Measurements from ENCODE around the gene MAP3K13. TPM values are rescaled to one million over a fixed set of nuclear protein-coding genes. Genes with fewer than 3 reads are reported as not detected.
"Not testable (repeated sequence)": the region's sequence is repeated elsewhere in the genome, so short reads cannot be mapped to it uniquely, and the experiment has no call there.

The MAP3K13 gene
- total and polyA plus RNA-seq, 2 donors = 11.3 to 34.5 TPM

DNA sequence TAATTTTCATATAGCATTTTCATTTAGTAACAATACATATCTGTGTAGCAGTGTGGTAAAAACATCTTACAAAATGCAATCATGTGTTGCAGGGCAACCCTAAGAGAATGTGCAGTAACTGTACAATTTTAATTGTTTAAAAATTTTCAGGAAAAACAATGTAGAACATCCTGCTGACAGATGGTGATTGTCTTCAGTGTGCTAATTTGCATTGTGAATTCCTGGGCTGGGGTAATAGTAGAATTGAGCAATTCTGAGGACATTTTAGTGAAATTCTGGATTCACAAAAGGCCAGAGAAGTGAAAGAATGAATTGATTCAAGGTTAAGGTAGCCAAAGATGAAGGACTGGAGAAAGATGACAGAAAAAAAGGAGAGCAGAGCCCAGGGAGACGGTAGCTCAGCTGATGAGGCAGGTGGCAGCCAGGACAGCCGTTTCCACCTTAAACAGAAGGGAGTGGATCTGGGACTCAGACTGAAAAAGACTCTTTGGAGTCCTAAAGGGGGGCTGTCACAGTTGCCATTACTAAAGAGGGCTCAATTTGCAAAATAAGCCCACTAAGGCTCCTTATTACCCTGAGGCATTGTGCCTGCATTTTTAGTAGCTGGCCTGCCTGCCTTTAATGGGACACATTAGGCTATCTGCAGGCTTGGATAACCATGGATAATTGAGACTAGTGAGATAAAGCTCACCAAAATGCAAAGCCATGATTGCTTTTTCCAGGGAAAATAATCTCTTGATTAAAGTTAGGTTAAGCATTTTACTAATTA is 8.6 kb downstream of the MAP3K13 start:
- WGBS = 23% methylated on average over 2 of the region's 2 CpGs
- H3K4me1 ChIP-seq (ENCODE audit: control insufficient read depth in 2 of 2, insufficient read depth in 2 of 2, low read length in 2 of 2) = no peaks in the 10 kb centered on the region
- no peak overlapping the region for H3K4me3 ChIP-seq (ENCODE audit: low read length in 2 of 2)
- no peaks in the 10 kb centered on the region for H3K9me3 ChIP-seq (ENCODE audit: control insufficient read depth in 2 of 2, insufficient read depth in 1 of 2, low read length in 1 of 2)
- DNase-seq (ENCODE audit: low read depth in 6 of 9, low spot score in 9 of 9) = no peak
- H3K27me3 ChIP-seq (ENCODE audit: control insufficient read depth in 2 of 2, insufficient read depth in 1 of 2, low read length in 1 of 2) = no peaks in the 10 kb centered on the region
- no peaks in the 10 kb centered on the region for H3K36me3 ChIP-seq (ENCODE audit: control insufficient read depth in 2 of 2, insufficient read depth in 2 of 2, low read length in 1 of 2)
- H3K27ac ChIP-seq (ENCODE audit: low read depth in 1 of 2, low read length in 1 of 2) = no peak overlapping the region

DNA sequence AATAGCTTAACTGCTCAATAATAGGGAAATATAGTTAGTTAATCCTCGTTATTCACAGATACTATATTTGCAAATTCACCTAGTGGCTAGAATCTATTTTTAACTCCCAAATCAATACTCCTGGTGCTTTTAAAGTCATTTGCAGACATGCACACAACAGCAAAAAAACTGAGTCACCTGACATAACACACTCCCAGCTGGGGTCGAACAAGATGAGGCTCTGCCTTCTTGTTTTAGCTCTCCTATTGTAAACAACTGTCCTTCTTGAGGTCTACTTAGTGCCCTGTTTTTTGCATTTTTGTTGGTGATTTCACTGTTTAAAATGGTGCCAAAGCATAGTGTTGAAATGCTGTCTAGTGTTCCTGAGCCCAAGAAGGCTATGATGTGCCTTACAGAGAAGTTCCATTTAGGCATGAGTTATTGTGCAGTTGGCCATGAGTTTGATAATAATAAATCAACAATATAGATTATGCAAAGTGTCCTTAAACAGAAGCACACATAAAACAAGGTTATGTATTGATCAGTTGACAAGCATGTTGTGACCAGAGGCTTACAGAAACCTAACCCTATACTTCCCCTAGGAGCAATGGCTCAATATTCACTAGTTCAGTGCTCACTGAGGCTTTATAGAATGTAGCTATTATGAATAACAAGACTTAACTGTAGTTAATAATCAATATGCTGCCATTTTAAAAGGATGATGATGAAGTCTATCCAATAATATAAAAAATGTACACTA is 18.6 kb downstream of the MAP3K13 start:
- Histone ChIP-seq H3K36me3 (ENCODE audit: control insufficient read depth in 2 of 2, insufficient read depth in 2 of 2, low read length in 1 of 2) (no peaks in the 10 kb centered on the region), H3K9me3 (ENCODE audit: control insufficient read depth in 2 of 2, insufficient read depth in 1 of 2, low read length in 1 of 2) (no peaks in the 10 kb centered on the region), H3K4me3 (ENCODE audit: low read length in 2 of 2) (no peak overlapping the region), H3K27me3 (ENCODE audit: control insufficient read depth in 2 of 2, insufficient read depth in 1 of 2, low read length in 1 of 2) (no peaks in the 10 kb centered on the region), H3K27ac (ENCODE audit: low read depth in 1 of 2, low read length in 1 of 2) (no peak overlapping the region), H3K4me1 (ENCODE audit: control insufficient read depth in 2 of 2, insufficient read depth in 2 of 2, low read length in 2 of 2) (no peaks in the 10 kb centered on the region)
- no peak for DNase-seq (ENCODE audit: low read depth in 6 of 9, low spot score in 9 of 9)
- 90% methylated on average over 2 of the region's 2 CpGs for WGBS

DNA sequence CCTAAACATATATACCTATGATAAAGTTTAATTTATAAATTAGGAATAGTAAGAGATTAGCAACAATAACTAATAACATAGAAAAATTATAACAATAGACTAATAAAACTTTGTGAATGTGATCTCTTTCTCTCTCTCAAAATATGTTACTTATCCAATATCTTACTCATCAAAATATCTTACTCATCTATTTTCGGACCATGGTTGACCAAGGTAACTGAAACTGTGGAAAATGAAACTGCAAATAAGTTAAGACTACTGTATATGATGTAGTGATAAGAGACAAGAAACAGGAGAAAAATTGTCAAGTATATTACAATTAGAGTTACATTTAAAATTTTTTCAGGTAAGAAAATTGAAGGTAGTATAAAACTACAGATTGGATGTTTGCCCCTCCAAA is 19.2 kb downstream of the MAP3K13 start:
- no peaks in the 10 kb centered on the region for H3K9me3 ChIP-seq (ENCODE audit: control insufficient read depth in 2 of 2, insufficient read depth in 1 of 2, low read length in 1 of 2)
- H3K4me1 ChIP-seq (ENCODE audit: control insufficient read depth in 2 of 2, insufficient read depth in 2 of 2, low read length in 2 of 2) = no peaks in the 10 kb centered on the region
- H3K4me3 ChIP-seq (ENCODE audit: low read length in 2 of 2) = no peak overlapping the region
- no peak overlapping the region for H3K27ac ChIP-seq (ENCODE audit: low read depth in 1 of 2, low read length in 1 of 2)
- no peaks in the 10 kb centered on the region for H3K27me3 ChIP-seq (ENCODE audit: control insufficient read depth in 2 of 2, insufficient read depth in 1 of 2, low read length in 1 of 2)
- DNase-seq (ENCODE audit: low read depth in 6 of 9, low spot score in 9 of 9) = no peak
- H3K36me3 ChIP-seq (ENCODE audit: control insufficient read depth in 2 of 2, insufficient read depth in 2 of 2, low read length in 1 of 2) = no peaks in the 10 kb centered on the region
- 99% methylated on average over 1 of the region's 1 CpG for WGBS

GRCh38 chr3:185386515-185386914 is 23.6 kb downstream of the MAP3K13 start:
- H3K4me1 ChIP-seq (ENCODE audit: control insufficient read depth in 2 of 2, insufficient read depth in 2 of 2, low read length in 2 of 2); DNase-seq (ENCODE audit: low read depth in 6 of 9, low spot score in 9 of 9); H3K36me3 ChIP-seq (ENCODE audit: control insufficient read depth in 2 of 2, insufficient read depth in 2 of 2, low read length in 1 of 2); H3K27ac ChIP-seq (ENCODE audit: low read depth in 1 of 2, low read length in 1 of 2); H3K27me3 ChIP-seq (ENCODE audit: control insufficient read depth in 2 of 2, insufficient read depth in 1 of 2, low read length in 1 of 2); H3K9me3 ChIP-seq (ENCODE audit: control insufficient read depth in 2 of 2, insufficient read depth in 1 of 2, low read length in 1 of 2); H3K4me3 ChIP-seq (ENCODE audit: low read length in 2 of 2): not testable (repeated sequence)
- 96% methylated on average over 3 of the region's 3 CpGs for whole genome bisulfite sequencing

DNA sequence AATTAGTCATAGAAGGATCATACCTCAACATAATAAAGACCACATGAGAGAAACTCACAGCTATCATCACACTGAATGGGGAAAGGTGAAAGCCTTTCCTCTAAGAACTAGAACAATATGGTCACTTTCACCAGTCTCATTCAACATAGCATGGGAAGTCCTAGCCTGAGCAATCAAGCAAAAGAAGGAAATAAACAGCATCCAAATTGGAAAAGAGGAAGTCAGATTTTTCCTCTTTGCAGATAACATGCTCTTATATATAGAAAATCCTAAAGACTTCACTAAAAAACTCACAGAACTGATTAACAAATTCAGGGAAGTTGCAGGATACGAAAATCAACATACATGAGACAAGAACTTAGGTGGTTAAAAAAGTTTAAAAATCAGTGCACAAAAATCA is 24.7 kb downstream of the MAP3K13 start:
- Histone ChIP-seq H3K4me3 (ENCODE audit: low read length in 2 of 2) (no peak overlapping the region), H3K4me1 (ENCODE audit: control insufficient read depth in 2 of 2, insufficient read depth in 2 of 2, low read length in 2 of 2) (no peaks in the 10 kb centered on the region), H3K27me3 (ENCODE audit: control insufficient read depth in 2 of 2, insufficient read depth in 1 of 2, low read length in 1 of 2) (no peaks in the 10 kb centered on the region), H3K9me3 (ENCODE audit: control insufficient read depth in 2 of 2, insufficient read depth in 1 of 2, low read length in 1 of 2) (no peaks in the 10 kb centered on the region), H3K36me3 (ENCODE audit: control insufficient read depth in 2 of 2, insufficient read depth in 2 of 2, low read length in 1 of 2) (no peaks in the 10 kb centered on the region), H3K27ac (ENCODE audit: low read depth in 1 of 2, low read length in 1 of 2) (no peak overlapping the region)
- 99% methylated on average over 1 of the region's 1 CpG for WGBS
- no peak for DNase-seq (ENCODE audit: low read depth in 6 of 9, low spot score in 9 of 9)

DNA sequence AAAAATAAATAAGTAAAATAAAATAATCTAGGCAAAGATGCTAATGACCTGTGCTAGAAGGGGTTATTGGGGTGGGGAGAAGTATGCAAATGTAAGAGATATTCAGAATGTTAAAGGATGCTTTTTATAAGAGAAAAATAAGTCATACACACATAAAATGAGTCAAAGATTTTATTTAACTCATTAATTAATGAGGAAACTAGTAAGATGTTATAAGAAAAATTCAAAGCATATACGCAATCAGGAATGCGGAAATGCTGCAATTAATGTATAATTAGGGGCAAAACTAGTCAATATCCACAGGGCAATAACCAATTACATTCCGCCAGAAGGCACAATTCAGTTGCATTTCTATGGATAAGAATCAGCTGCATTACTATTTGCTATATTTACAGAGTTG is 30.1 kb downstream of the MAP3K13 start:
- H3K4me3 ChIP-seq (ENCODE audit: low read length in 2 of 2) = no peak overlapping the region
- 97% methylated on average over 3 of the region's 3 CpGs for WGBS
- no peak for DNase-seq (ENCODE audit: low read depth in 6 of 9, low spot score in 9 of 9)
- no peaks in the 10 kb centered on the region for H3K4me1 ChIP-seq (ENCODE audit: control insufficient read depth in 2 of 2, insufficient read depth in 2 of 2, low read length in 2 of 2)
- no peak overlapping the region for H3K27ac ChIP-seq (ENCODE audit: low read depth in 1 of 2, low read length in 1 of 2)
- H3K9me3 ChIP-seq (ENCODE audit: control insufficient read depth in 2 of 2, insufficient read depth in 1 of 2, low read length in 1 of 2) = no peaks in the 10 kb centered on the region
- no peaks in the 10 kb centered on the region for H3K27me3 ChIP-seq (ENCODE audit: control insufficient read depth in 2 of 2, insufficient read depth in 1 of 2, low read length in 1 of 2)
- no peaks in the 10 kb centered on the region for H3K36me3 ChIP-seq (ENCODE audit: control insufficient read depth in 2 of 2, insufficient read depth in 2 of 2, low read length in 1 of 2)

- no peaks in the 10 kb centered on the region for H3K9me3 ChIP-seq (ENCODE audit: control insufficient read depth in 2 of 2, insufficient read depth in 1 of 2, low read length in 1 of 2)
- WGBS = 89% methylated on average over 6 of the region's 6 CpGs
- peak overlapping the region in 1 of 2 donors; percentile 2 for H3K27ac ChIP-seq (ENCODE audit: low read depth in 1 of 2, low read length in 1 of 2)
- no peaks in the 10 kb centered on the region for H3K4me1 ChIP-seq (ENCODE audit: control insufficient read depth in 2 of 2, insufficient read depth in 2 of 2, low read length in 2 of 2)
- no peak overlapping the region for H3K4me3 ChIP-seq (ENCODE audit: low read length in 2 of 2)
- no peak for DNase-seq (ENCODE audit: low read depth in 6 of 9, low spot score in 9 of 9)
- H3K36me3 ChIP-seq (ENCODE audit: control insufficient read depth in 2 of 2, insufficient read depth in 2 of 2, low read length in 1 of 2) = no peaks in the 10 kb centered on the region
- no peaks in the 10 kb centered on the region for H3K27me3 ChIP-seq (ENCODE audit: control insufficient read depth in 2 of 2, insufficient read depth in 1 of 2, low read length in 1 of 2)
Observed at GRCh38 chr3:185397676-185398075, 34.7 kb downstream of the MAP3K13 start.

GRCh38 chr3:185399737-185400667 is 37.1 kb downstream of the MAP3K13 start:
- WGBS = 92% methylated on average over 16 of the region's 16 CpGs
- Histone ChIP-seq H3K4me1 (ENCODE audit: control insufficient read depth in 2 of 2, insufficient read depth in 2 of 2, low read length in 2 of 2) (no peaks in the 10 kb centered on the region), H3K27me3 (ENCODE audit: control insufficient read depth in 2 of 2, insufficient read depth in 1 of 2, low read length in 1 of 2) (no peaks in the 10 kb centered on the region), H3K4me3 (ENCODE audit: low read length in 2 of 2) (no peak overlapping the region), H3K9me3 (ENCODE audit: control insufficient read depth in 2 of 2, insufficient read depth in 1 of 2, low read length in 1 of 2) (no peaks in the 10 kb centered on the region), H3K36me3 (ENCODE audit: control insufficient read depth in 2 of 2, insufficient read depth in 2 of 2, low read length in 1 of 2) (no peaks in the 10 kb centered on the region), H3K27ac (ENCODE audit: low read depth in 1 of 2, low read length in 1 of 2) (no peak overlapping the region)
- DNase-seq (ENCODE audit: low read depth in 6 of 9, low spot score in 9 of 9) = no peak

DNA sequence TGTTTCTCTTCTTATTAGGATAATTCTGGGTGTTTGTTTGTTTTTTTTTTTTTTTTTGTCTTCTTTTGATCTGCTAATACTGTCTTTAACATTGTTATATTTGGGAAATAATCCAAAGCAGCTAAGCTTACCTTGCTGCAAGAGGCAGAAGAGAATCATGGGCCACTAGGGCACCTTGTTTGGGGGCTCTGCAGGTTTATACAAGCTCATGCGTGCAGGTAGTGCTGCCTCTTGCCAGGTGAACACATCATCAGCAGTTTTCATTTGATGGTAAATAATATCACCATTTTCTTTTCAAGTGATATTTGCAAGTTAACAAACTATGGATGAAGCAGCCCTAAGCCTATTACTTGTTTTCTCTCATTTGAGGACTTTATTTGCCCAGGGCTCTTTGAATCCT is 37.9 kb downstream of the MAP3K13 start:
- H3K9me3 ChIP-seq (ENCODE audit: control insufficient read depth in 2 of 2, insufficient read depth in 1 of 2, low read length in 1 of 2) = no peaks in the 10 kb centered on the region
- no peak for DNase-seq (ENCODE audit: low read depth in 6 of 9, low spot score in 9 of 9)
- no peak overlapping the region for H3K4me3 ChIP-seq (ENCODE audit: low read length in 2 of 2)
- no peaks in the 10 kb centered on the region for H3K36me3 ChIP-seq (ENCODE audit: control insufficient read depth in 2 of 2, insufficient read depth in 2 of 2, low read length in 1 of 2)
- H3K4me1 ChIP-seq (ENCODE audit: control insufficient read depth in 2 of 2, insufficient read depth in 2 of 2, low read length in 2 of 2) = no peaks in the 10 kb centered on the region
- no peaks in the 10 kb centered on the region for H3K27me3 ChIP-seq (ENCODE audit: control insufficient read depth in 2 of 2, insufficient read depth in 1 of 2, low read length in 1 of 2)
- 95% methylated on average over 1 of the region's 1 CpG for WGBS
- H3K27ac ChIP-seq (ENCODE audit: low read depth in 1 of 2, low read length in 1 of 2) = no peak overlapping the region
